HG03103 (cell line): ENCODE data around the gene SDF4.

Experiments
- ATAC-seq: cut with Tn5 transposase; IDR thresholded peaks from one replicate; pipeline ENCODE4 v1.9.1; 2021; ENCODE audit warnings: low read depth; ENCODE audit not compliant: unreplicated experiment

Gene SDF4

GRCh38 chr1:1215881-1216605, 15.8 kb downstream of the SDF4 start:
- no peak for ATAC-seq

GRCh38 chr1:1215080-1215676, 16.6 kb downstream of the SDF4 start:
- ATAC-seq = no peak

GRCh38 chr1:1213345-1214265, 18.2 kb downstream of the SDF4 start, which contains the start of gene TNFRSF4:
Gene TNFRSF4 (minus strand): TSS chr1:1214153. CDS start chr1:1214127, 26 bp downstream.
- no peak for ATAC-seq

DNA sequence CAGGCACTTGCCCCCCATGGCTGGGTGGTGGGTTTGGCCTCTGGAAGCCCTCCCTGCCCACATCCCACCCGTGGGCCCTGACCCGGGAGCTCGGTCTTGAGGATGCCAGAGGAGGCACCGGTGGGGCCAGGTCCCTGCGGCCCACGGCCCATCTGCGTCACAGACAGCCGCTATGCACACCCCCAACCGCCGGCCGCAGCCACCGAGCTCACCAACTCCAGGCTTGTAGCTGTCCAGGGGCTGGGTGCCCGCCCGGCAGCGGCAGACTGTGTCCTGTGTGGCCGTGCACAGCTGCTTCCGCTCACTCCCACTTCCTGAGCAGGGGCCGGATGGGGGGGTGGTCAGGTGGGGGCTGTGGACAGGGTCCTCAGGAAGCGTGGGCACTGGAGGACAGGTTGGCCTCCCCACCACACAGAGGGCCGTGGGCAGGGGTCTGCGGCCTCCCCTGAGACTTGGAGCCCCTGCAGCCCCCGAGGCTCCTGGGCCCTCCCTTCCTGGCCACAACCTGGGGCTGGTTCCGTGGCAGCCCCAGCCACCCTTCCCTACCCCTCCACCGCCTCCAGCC, 18.9 kb downstream of the SDF4 start:
- no peak for ATAC-seq

- no peak for ATAC-seq
Measured at GRCh38 chr1:1211541-1212441, 20.0 kb downstream of the SDF4 start.

- no peak for ATAC-seq
Measured at GRCh38 chr1:1210726-1211540, 20.9 kb downstream of the SDF4 start.

DNA sequence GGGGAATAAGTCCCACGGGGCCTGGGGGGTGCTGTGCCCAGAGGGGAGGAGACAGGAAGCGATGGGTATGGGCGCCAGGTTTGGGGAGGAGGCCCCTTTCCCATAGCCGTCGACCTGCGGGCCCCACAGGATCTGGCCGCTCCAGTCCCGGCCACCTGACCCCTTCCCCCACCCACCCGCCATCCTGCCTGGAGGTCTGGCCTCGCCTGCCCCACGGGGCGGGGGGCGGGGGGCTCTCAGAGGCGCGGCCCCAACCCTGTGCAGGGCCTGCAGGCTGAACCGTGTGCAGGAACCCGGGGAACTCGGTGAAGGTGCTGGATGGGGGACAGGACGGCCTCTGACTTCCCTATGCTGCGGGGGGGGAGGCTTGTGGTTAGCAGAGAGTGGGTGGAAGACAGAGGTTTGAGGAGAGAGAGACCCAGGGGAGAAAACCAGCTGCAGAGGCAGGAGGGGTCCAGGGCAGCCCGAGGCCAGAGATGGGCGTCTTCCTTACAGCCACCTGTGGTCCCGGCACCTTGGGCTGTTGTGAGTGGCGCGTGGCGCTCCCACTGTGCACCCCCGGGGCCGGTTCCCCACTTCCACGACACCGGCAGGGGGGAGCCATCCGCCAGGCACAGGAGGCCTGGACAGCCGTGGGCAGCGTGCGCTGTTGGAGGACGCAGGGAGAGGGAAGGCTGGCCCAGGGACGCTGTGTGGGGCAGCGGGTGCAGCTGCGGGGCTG, 22.9 kb downstream of the SDF4 start:
- no peak for ATAC-seq

DNA sequence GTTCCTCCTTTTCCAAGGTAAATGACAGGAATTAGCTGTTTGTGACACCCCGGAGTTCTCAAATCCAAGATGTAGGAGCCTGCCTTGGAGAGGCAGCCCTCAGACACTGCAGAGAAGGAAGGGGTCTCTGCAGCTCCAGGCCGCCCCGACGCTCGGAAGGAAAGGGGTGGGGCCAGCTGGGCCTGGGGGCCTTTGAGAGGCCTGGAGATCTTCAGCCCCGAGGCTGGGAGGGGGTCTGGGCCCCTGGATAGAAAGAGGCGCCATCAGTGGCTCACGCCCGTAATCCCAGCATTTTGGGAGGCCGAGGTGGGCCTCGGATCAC, 24.3 kb downstream of the SDF4 start:
- ATAC-seq = no peak

DNA sequence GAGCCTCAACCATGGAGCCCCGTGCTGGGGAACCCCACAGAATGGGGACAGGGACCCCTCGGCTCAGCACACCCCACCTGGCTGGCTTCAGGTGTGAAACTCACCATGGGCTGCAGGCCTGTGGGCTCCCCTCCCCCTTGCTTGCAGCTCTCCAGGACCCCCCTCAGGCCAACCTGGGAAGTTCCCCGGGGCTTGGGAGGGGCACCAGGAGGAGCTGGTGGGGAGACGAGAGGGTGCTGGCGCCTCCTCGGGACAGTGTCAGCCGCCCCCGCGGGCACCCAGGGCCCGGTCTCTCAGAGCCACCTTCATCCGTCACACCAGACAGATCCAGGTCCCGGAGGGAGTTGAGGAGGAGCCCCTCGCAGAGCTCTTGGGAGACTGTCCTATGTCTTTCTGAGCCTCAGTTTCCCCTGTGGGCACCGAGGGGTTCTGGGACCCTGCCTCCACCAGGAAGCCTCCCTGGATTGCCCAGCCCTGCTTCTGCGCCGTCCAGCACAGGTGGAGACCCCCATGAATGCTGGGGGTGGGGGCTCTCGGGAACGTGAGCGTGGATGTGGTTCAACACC, 24.8 kb downstream of the SDF4 start:
- ATAC-seq = no peak

DNA sequence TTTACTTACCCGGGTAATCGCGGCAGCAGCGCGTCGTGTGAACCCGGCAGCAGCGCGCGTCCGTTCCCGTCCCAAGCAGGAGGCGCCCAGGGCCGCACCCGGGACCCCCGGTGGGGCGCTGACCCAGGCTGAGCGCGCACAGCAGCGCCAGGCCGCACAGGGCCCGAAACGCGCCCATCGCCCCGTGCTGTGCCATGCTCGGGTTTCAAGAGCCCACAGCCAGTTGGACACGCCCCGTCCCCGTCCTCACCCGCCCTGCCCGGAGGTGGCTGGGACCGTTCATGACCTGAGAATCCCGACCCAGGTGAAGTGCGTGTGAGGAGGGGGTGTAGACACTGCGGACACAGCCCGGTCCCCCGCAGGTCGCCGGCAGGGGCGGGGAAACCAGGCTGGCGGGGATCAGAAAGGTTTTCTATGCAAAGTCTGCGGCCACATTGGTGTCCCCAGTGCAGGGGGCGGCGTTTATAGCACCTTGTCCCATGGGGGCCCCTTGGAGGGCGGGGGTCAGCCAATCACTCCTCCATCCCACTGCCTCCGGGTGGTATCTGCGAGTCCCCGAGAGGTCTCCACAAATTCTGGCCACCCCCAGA, 25.3 kb downstream of the SDF4 start, which contains the start of gene TNFRSF18:
Gene TNFRSF18, minus strand, starts transcription at position 217 of the 590 bp plus-strand sequence. Its CDS starts 21 bp downstream, at position 196.
- ATAC-seq = no peak

DNA sequence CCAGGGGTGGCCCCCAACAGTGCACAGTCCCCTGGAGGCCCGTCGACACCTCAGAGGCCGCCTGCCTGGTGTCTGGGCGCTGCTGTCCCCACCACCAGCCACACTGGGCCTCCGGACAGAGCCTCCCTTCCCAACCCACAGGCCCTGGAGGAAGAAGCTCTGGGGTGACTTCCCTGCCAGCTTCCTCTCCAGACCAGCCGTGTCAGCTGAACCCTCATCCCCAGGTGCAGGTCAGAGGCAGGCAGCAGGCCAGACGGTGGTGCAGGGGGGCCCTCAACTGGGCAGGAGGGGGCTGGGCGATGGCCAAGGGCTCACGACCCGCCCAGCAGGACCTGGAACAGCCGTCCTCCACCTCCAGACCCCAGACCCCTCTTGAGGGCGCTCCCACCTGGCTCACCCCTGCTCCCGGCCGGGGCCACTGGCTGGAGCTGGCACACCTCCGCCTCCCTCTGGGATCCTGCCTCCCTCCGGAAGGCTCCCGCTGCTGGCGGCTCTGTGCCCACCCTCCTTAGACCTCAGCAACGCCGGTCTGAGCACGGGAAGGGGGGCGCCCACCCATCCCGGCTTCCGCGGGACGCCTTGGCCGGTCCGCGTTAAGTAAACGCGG, 25.9 kb downstream of the SDF4 start:
- no peak for ATAC-seq

- ATAC-seq = no peak
Measured at GRCh38 chr1:1204998-1205768, 26.6 kb downstream of the SDF4 start.

DNA sequence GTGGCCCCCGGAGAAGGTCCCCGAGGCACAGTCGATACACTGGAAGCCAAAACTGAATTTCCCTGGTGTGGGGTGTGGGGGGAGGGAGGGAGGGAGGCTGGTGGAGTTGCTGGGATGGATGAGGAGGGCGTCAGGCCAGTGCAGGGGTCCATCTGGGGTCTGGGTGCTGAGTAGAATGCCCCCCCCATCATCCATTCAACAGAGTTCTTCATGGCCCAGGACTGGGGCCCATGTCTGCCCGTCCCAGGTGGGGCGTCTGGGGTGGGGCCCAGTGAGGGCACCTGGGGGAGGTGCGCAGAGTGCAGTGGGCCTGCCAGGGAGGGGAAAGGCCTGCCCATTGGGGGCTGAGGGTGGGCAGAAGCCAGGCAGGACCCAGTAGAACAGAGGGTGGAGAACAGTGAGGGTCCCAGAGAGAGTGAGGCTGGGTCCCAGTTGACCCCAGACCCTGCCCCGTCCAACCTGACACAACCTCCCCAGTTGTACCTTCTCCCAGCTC, 27.3 kb downstream of the SDF4 start:
- ATAC-seq = no peak

- ATAC-seq = no peak
Measured at GRCh38 chr1:1203561-1204424, 28.0 kb downstream of the SDF4 start.

DNA sequence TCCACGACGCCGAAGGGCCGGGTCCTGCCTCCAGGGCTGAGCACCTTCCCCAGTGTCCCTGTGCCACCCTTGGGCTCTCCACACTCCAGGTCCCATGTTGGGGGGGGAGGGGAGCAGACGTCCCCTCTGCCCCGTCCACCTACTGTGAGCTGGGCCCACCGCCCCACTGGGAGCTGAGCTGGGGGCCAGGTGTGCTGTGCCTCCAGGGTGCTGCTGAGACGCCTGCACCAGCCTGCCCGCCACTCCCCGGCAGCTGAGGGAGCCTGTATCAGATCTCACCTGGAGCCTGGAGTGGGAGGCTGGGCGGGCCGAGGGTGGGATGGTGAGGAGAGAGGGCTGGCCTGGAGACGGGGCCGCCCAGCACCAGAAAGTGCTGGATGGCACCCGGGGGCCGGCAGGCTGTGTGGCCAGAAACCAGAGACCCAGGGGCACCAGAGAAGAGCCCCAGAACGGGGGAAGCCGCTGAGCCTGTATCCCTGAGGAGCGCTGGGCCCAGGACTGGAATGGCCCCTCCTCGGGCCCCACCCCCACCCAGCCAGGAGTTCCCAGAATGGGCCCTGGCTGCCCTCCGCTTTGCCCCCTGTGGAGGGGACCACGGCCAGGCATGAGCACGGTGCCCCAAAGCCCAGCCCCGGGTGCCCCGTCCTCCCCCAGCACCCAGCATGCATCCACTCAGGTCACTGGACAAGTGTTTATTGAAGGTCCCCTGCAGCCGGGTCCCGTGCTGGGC, 28.8 kb downstream of the SDF4 start:
- no peak for ATAC-seq
